ENCODE results near the gene SULF2.

The SULF2 gene

DNA sequence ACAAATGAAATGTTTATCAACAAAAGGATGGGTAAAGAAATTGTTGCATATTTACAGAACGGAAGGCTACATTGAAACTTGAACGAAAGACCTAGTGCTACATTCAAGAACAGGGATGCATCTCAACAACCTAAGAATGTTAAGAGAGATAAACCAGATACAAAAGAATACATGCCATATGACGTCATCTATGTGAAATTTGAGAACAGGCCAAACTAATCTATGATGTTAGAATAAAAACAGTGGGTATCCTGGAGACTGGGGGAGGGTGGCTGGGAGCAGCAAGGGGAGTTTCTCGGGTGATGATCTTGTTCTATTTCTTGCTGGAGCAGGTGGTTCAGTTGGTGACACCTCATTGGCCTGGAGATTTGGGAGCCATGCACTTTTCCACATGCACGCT is 81.5 kb downstream of the SULF2 start:
- Histone ChIP-seq H3K27ac (no peak overlapping the region), H3K4me3 (no peak overlapping the region)

DNA sequence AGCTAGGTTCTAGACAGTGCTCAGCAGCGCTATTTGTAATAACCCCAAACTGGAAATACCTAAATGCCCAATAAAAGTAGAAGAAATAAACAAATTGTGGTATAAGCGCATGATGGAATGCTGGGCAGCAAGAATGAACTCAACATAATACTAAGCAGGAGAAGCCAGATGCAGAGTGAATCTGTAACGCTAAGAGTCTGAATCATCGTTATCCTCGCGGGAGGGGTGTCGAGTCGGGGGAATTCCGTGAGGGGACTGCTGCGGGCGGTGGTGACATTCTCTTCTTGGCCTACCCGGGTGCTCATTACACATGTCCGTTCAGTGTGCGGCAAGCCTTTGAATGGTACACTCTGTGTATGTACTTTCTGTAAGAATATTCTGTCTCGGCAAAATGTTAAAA is 83.7 kb downstream of the SULF2 start:
- Histone ChIP-seq H3K27ac (no peak overlapping the region), H3K4me3 (no peak overlapping the region)

DNA sequence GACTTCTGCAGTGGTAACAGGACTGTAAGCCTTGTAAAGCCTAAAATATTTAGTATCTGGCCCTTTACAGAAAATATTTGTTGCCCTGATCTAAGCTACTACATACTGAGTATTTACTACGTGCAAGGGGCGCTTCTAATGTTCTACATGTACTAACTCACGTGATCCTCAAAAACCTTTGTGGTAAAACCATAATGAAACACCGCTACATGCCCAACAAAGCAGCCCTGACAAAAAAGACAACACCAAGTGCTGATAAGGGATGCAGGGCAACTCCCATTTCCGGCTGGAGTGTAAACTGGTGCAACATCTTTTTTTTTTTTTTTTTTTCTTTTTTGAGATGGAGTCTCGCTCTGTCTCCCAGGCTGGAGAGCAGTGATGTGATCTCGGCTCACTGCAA is 85.0 kb downstream of the SULF2 start:
- Histone ChIP-seq H3K27ac (no peak overlapping the region), H3K4me3 (no peak overlapping the region)

DNA sequence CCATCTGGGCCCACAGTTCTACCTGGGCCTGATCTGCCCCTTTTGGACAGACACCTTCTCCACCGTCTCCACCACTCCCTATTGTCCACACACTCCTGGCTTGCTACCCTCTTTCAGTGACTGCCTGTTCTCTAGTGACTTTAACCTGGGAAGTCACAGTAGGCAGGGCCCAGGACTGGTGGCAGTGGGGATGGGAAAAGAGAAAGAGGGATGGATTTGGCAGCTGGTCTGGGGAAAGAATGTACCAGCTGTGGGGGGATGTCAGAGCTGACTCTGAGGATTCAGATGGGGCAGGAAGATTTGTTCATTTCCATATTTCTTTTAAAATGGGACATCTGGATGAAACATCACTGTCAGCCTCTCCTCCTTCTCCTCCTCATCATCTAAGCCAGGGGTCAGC is 85.5 kb downstream of the SULF2 start:
- Histone ChIP-seq H3K27ac (no peak overlapping the region), H3K4me3 (no peak overlapping the region)

DNA sequence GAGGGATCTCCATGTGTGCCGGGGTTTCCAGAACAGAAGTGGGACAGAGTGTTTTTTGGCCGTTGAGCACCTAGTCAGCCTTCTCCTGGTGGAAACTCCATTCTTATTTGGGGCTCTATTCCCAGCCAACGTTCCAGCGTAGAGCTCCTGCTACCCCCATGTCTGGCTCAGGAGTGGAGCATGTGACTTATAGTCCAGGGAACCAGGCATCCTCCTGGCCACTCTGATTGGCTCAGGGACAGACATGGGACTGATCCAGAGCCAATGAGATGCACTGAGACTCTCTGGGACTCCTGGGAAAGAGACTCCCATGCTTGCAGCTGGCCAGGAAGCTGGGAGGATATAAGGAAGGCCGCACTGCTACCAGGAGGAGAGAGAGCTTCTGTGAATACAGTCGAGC is 87.1 kb downstream of the SULF2 start:
- no peak overlapping the region for H3K27ac ChIP-seq
- H3K4me3 ChIP-seq: no peak overlapping the region

DNA sequence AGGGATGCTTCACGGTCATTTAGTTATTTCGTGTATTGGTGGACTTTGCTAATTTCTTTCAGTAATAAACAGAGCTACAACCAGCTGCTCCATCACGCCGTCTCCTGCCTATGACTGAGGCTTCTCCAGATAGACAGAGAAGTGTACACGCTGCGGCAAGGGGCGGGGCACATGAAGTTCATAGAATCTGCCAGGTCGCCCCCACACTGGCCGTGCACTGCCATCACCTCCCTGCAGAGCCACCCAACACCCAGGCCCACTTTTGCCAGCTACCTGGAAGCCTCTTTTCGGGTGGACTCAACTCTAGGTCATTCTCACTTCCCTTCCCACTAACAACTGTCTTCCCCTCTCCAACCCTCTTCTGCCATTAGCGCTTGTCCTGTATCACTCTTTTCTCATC is 88.4 kb downstream of the SULF2 start:
- Histone ChIP-seq H3K4me3 (no peak overlapping the region), H3K27ac (no peak overlapping the region)

DNA sequence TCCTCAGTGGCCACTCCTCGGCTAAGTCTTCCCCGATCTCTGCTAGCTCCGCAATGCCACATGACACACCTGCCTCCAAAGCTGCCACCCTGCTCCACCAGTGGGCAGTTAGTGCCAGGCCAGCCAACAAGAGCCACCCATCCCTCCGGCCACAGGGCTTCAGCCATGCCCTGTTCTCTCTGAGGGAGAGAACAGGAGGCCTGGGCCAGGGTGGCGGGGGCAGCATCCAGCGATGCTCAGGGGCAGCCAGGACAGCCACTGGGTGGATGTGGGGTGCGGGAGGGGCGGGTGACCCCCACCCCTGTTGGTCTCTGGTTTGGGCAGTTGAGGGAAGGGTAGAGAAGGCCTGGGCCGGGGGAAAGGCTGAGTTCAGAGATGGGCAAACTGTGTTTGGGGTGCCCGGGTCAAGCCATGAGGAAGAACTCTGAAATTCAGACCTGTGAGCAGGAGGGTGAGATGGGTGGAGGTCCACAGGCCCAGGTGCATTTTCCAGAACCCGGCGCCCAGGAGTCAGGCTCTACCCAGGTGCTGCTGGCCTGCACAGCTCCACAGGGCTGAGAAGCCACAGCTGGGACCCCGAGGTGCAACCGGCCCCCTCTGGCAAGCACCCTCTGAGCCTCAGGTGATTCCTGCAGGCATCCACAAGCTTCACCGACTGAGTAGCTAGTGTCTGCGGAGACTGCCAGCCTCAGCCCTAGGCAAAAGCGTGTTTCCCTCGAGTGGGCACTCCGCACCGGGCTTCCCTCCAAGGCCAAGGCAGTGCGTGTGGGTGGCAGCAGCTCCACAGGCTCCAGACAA is 91.1 kb downstream of the SULF2 start:
- H3K27ac ChIP-seq: no peak overlapping the region
- H3K4me3 ChIP-seq: no peak overlapping the region

DNA sequence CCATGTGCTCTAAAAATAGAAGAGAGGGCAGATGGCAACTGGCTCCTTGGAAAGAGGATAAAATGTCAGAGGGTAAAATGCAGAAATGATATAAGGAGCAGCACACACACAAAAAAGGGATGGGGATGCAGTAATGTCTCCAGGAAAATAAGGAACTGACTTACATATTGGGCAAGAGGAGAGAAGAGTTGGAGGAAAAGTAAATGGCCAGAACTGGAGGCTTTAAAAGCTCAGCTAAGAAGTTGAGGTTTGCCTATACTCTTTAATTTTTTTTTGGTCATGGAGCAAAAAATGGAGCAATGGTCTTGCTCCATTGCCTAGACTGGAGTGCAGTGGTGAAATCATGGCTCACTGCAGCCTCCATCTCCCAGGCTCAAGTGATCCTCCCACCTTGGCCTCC is 93.7 kb downstream of the SULF2 start:
- no peak overlapping the region for H3K27ac ChIP-seq
- no peak overlapping the region for H3K4me3 ChIP-seq

DNA sequence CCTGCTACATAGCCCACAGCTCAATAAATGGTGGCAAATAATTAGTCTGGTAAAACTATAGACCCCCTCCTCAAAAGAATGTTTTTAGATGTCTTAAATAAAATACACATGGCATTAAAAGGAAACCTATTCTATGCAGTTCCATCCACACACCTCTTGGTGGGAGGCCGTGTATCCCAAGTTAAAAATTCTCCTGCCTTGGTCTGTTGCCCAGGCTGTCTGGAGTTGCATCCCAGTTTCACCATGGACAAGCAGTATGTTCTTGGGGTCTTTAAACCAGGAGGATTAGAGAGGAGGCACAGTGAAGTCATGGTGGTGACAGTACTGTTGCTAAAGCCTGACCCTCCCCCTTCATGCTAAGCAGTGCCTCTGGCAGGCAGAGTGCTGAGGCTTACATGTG is 95.5 kb downstream of the SULF2 start:
- no peak overlapping the region for H3K4me3 ChIP-seq
- no peak overlapping the region for H3K27ac ChIP-seq

DNA sequence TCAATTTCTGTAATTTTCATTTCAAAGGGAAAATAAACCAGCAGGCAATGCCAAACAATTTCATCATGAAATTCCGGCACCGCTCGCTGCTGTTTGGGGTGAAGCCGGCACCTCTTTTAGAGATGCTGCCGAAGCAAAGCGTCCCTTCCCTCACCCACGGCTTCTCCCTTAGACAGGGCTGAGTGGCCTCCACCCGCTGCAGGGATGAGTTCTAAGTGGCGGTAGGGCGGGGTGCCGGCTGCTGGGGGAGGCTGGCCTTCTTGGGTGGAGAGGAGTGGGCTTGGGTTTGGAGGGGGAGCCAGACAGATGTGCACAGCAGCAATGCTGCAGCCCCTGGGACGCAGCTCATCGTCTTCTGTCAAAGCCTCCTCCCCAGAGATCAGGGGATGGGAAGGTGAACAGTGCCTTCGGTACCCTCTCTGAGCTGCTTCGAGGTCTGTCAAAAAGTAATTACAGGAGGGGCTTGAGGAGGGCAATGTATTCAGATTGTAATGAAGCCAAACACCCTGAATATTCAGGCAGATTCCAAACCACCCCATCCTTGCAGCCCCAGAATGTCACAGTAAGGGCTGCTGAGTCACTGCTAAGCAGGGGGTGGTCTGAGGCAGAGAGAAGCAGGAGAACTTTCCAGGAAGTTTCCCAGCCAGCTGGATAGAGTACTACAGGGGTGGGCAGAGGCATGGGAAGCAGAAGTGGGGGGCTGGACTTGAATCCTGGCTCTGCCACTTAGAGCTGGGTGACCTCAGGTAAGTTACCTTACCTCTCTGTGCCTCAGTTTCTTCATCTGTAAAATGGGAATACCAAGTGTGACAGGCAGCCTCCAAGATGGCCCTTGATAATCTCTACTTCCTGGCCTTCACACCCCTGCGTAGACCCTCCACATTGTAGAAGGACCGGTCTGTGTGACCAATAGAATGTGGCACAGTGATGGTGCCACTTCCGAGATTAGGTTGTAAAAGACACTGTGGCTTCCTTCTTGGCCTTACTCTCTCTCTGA is 96.6 kb downstream of the SULF2 start:
- H3K27ac ChIP-seq: no peak overlapping the region
- no peak overlapping the region for H3K4me3 ChIP-seq

DNA sequence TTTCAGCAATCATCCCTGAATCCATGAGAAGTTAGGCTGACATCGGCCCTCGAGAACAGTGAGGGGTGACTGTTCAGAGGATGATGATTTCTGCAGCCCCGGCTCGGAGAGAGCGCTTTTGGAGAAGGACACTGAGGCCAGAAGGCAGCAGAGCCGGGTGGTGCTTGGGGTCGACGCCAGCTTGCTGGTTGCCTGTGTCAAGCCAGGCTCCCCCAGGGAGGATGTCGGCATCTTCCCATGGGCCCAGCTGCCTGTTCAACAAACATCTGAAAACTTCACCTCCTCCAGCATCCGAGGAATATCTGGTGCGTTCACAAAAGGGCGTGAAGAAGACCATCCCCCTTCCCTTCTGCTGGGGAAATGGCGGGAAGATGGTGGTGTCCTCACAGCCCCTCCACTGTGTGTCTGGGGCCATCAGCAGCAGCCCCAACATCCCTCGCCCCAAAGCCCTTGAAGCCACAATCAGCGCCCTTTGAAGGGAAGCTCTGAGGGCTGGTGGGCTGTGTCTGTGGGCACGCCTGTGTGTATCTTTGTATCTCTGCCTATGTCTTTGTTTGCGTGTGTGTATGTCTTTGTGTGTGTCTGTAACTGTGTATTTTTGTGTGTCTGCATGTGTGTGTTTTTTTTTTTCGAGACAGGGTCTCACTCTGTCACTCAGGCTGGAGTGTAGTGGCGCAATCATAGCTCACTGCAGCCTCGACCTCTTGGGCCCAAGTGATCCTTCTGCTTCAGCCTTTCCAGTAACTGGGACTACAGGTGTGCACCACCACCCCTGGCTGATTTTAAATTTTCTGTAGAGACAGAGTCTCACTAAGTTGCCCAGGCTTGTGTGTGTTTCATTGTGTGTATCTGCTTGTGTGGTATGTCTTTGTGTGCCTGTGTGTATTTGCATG is 97.9 kb downstream of the SULF2 start:
- Histone ChIP-seq H3K4me3 (no peak overlapping the region), H3K27ac (no peak overlapping the region)

DNA sequence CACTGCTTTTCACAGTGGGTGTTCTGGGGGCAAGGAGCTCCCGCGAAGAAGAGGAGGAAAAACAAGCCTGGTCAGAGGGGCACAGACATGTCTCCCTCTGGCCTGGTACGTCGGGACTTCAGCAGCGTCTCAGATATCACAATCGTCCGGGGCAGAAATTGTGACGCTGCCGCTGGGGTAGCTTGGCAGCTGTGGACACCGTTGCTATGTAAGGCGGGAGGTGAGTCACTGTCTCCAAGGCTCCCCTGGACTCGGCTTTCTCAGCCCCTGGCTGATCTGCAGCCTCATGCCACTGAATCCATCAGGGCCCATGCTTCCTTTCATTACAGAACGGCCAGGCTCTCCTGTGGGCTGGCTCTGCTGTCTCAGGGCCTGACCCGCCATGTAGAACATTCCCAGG is 98.7 kb downstream of the SULF2 start:
- no peak overlapping the region for H3K4me3 ChIP-seq
- no peak overlapping the region for H3K27ac ChIP-seq

DNA sequence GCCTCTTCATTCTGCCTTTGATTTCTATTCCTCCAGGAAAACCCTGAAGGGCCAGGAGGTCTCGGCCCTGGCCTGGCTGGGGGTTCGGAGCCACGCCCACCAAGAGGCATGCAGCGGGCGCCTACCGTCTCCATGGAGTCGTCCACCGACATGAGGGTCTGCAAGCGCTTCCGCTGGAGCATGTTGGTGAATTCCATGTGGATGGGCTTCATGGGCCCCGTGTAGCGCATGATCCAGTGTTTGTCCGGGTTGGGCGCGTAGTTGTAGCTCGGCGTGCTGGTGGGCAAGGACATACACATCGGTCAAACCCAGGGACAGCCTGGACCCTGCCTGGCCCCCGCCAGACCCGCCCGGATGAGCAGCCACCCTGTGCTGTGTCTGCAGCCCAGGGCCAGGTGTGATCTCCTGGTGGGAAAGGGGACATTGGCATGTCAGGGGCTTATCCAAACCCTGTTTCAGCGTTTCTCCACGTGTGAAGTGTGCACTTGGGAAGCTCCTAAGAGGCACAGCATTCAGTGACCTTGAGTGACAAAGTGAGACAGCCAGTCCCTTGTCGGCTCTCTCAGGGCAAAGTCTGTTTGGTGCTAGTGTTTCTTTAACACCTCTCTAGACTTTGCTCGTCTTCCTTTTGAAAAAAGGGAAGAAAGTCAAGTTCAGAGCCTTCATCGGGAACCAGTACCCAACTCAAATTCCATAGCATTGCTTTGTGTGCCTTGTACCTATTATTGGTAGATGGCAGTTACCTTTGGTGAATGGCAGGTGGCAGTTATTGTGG is 100.8 kb downstream of the SULF2 start:
- Histone ChIP-seq H3K4me3 (no peak overlapping the region), H3K27ac (no peak overlapping the region)

DNA sequence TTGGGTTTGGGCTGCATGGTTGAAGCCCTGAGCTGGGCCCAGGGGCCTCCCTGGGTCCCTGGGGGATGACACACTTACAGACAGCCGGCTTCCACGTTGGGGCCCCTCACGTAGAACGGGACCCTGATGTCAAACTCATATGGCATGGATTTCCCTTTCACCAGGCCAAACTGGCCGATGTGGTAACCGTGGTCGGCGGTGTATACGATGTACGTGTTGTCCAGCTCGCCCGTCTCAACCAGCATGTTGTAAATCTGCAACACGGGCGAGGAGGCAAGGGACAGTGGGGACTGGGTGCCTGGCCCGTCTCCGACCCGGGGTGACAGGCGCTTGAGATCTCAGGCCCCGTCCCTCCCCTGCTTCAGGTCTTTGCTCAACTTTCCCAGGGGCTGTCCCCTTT is 102.4 kb downstream of the SULF2 start:
- Histone ChIP-seq H3K27ac (peak overlapping the region in 3 of 21 experiments; percentile 3 to 52 (median 34)), H3K4me3 (no peak overlapping the region)

DNA sequence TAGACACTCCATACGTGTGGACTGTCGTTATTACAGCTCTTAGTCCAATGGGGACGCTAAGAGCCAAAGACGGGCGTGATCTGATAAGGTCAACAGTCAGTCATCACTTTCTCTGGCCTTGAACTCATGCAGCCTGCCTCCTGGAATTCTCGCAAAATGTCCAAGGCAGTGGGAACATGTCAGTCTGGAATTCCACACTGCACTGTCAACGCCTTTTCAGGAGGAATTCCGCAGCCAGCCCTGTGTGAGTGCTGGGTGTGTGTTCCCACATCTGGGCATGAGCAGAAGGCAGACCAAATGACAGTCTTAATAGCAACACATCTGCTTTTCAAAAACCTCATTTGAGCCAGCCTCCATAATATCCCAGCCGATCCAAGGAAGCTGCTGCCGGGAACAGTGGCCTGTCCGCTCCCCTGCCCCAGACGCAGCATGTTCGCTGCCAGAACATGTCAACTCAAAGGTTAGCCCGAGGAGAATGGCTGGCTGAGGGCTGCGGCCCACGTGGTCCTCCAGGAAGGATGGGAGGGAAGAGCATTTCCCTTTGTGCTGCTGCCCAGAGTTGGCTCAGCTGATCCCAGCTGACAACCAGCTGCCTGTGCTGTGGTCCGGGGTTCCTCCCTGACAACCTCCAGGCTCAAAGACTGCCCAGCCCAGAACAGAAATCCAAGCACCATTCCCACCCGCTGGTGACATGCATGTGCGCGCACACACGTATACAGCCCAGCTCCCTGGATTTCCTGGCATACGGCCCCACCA is 103.1 kb downstream of the SULF2 start:
- Histone ChIP-seq H3K4me3 (no peak overlapping the region), H3K27ac (peak overlapping the region in 6 of 21 experiments; percentile 6 to 52 (median 36))

DNA sequence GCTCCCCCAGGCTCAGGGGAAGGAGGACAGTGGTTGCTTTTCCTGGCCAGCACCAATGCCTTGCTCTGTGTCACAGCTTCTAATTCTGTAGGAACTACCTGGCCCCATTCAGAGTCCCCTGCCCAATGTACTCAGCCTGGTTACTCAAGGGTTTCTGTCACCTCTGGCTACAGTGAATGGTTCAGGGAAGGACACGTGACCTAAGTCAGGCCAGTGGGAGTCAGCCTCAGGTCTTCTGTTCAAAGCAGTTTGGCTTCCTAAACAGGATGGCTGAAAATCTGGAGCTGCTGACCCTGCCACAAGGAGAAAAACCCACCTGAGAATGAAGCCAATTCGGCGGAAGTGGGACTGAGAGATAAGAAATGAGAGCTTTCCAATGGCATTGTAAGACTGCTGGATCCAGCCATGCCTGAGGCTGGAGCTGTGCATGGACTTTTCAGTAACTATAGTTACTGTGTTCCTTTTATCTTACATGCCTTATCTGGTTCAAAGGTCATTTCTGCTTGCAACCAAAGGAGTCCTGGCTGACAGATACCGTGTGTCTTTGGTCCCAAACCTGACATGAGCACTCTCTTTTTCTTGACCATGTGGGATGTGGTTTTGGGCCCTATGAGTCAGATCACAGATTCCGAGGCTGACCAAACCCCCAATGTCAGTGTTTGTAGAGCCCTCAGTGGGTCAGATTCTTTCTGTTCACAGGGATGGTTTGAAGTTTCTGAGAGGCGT is 104.3 kb downstream of the SULF2 start:
- H3K27ac ChIP-seq: no peak overlapping the region
- no peak overlapping the region for H3K4me3 ChIP-seq

DNA sequence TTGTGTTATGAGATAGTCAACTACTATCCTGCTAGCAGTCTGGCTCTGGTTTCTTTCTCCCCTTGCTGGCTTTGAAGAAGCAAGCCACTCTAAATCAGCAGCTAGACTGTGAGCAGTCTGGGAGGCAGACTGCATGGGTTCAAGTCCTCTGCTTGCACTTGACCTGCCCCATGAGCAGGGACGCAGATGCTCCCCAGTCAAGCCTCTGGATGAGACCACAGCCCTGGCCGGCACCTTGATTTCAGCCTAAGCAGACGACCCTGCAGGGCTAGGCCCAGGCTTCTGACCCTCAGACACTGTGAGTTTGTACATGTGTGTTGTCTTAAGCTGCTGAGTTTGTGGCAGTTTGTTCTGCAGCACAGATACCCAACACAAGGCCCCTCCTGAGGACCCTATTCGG is 105.8 kb downstream of the SULF2 start:
- Histone ChIP-seq H3K4me3 (no peak overlapping the region), H3K27ac (no peak overlapping the region)

DNA sequence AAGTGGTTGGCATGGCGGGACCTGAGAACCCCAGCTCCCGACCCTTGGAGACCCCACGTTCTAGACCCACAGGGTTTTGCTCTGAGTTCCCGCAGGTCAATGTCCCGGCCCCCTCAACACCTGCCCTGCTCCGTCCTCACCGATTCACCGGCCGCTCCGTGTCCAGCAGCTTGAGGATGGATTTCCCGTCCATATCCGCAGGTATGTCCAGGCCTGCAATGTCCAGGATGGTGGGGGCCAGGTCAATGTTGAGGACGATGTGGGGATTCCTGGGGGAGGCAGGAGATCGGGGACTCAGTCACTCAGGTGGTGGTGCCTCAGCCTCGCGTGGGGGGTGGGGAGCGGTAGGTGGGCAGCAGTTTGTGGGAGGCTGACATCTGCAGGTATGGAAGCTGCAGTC is 106.7 kb downstream of the SULF2 start:
- Histone ChIP-seq H3K27ac (no peak overlapping the region), H3K4me3 (no peak overlapping the region)
